ENCODE data around the gene EVI5L.
"Not testable (repeated sequence)": the region's sequence is repeated elsewhere in the genome, so short reads cannot be mapped to it uniquely, and the experiment has no call there.

DNA sequence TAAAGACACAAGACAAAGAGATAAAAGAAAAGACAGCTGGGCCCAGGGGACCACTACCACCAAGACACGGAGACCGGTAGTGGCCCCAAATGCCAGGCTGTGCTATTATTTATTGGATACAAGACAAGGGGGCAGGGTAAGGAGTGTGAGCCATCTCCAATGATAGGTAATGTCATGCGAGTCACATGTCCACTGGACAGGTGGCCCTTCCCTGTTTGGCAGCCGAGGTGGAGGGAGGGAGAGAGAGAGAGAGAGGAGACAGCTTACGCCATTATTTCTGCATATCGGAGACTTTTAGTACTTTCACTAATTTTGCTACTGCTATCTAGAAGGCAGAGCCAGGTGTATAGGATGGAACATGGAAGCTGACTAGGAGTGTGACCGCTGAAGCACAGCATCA is 37.3 kb upstream of the EVI5L start:
- TF ChIP-seq MXI1 (IDR thresholded peaks at IDR 0.05; ENCODE audit: low read depth, low read length); EP300 (IDR thresholded peaks at IDR 0.05; ENCODE audit: borderline replicate concordance in 1 of 2, low read depth in 1 of 2, low read length in 1 of 2); EZH2phosphoT487 (IDR thresholded peaks at IDR 0.05; ENCODE audit: borderline replicate concordance, low read depth); RCOR1 (IDR thresholded peaks at IDR 0.05; ENCODE audit: low read length): not testable (repeated sequence)
- TF ChIP-seq, protein P1, sequence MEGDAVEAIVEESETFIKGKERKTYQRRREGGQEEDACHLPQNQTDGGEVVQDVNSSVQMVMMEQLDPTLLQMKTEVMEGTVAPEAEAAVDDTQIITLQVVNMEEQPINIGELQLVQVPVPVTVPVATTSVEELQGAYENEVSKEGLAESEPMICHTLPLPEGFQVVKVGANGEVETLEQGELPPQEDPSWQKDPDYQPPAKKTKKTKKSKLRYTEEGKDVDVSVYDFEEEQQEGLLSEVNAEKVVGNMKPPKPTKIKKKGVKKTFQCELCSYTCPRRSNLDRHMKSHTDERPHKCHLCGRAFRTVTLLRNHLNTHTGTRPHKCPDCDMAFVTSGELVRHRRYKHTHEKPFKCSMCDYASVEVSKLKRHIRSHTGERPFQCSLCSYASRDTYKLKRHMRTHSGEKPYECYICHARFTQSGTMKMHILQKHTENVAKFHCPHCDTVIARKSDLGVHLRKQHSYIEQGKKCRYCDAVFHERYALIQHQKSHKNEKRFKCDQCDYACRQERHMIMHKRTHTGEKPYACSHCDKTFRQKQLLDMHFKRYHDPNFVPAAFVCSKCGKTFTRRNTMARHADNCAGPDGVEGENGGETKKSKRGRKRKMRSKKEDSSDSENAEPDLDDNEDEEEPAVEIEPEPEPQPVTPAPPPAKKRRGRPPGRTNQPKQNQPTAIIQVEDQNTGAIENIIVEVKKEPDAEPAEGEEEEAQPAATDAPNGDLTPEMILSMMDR (IDR thresholded peaks at IDR 0.05), result not testable (repeated sequence)
- TF ChIP-seq, protein P2, sequence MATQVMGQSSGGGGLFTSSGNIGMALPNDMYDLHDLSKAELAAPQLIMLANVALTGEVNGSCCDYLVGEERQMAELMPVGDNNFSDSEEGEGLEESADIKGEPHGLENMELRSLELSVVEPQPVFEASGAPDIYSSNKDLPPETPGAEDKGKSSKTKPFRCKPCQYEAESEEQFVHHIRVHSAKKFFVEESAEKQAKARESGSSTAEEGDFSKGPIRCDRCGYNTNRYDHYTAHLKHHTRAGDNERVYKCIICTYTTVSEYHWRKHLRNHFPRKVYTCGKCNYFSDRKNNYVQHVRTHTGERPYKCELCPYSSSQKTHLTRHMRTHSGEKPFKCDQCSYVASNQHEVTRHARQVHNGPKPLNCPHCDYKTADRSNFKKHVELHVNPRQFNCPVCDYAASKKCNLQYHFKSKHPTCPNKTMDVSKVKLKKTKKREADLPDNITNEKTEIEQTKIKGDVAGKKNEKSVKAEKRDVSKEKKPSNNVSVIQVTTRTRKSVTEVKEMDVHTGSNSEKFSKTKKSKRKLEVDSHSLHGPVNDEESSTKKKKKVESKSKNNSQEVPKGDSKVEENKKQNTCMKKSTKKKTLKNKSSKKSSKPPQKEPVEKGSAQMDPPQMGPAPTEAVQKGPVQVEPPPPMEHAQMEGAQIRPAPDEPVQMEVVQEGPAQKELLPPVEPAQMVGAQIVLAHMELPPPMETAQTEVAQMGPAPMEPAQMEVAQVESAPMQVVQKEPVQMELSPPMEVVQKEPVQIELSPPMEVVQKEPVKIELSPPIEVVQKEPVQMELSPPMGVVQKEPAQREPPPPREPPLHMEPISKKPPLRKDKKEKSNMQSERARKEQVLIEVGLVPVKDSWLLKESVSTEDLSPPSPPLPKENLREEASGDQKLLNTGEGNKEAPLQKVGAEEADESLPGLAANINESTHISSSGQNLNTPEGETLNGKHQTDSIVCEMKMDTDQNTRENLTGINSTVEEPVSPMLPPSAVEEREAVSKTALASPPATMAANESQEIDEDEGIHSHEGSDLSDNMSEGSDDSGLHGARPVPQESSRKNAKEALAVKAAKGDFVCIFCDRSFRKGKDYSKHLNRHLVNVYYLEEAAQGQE (IDR thresholded peaks at IDR 0.05; ENCODE audit: low read depth, low read length), result not testable (repeated sequence)
